Esophagus squamous epithelium (tissue), 4 donors: ENCODE data around the gene BANF2.

Source experiments
- CTCF ChIP-seq, 6 experiments: fragments of 450-650 bp in 4 of 6; fragments of 200-600 bp in 2 of 6; sonication (generic) in 2 of 6; IDR thresholded peaks; one replicate each; pipeline ENCODE4 v1.5.1; 2016 to 2019; ENCODE audit warnings: antibody characterized with exemption in 6 of 6, mild to moderate bottlenecking in 4 of 6, moderate library complexity in 4 of 6
- POLR2A ChIP-seq, 4 donors: fragments of 450-650 bp; IDR thresholded peaks; one replicate each; pipeline ENCODE4 v1.6.1; 2017; ENCODE audit warnings: antibody characterized with exemption in 4 of 4, mild to moderate bottlenecking in 4 of 4, moderate library complexity in 3 of 4

GRCh38 chr20:17757496-17757895 lies 57.7 kb downstream of the BANF2 start:
- TF ChIP-seq CTCF (IDR thresholded peaks at IDR 0.05) (no peak), POLR2A (IDR thresholded peaks at IDR 0.05) (no peak)
